Spinal cord (tissue), 10 donors: Measurements from ENCODE around the gene KLF7. TPM values are rescaled to one million over a fixed set of nuclear protein-coding genes. Genes with fewer than 3 reads are reported as not detected.

Source experiments
- DNase-seq, 6 donors: peaks; one replicate each; pipeline versions ENCODE4 v3.0.0 to v3.0.0-alpha.2; 2013 to 2015; ENCODE audit warnings: low spot score in 6 of 6, low read depth in 4 of 6
- H3K27ac ChIP-seq: one replicate; pipeline ENCODE4 v1.5.1; 2013; ENCODE audit warnings: low read depth, low read length, control low read depth
- H3K27me3 ChIP-seq: one replicate; pipeline ENCODE4 v1.6.1; 2013; ENCODE audit warnings: low read length; ENCODE audit not compliant: control insufficient read depth, insufficient read depth
- H3K36me3 ChIP-seq: one replicate; pipeline ENCODE4 v1.6.1; 2013; ENCODE audit warnings: low read length; ENCODE audit not compliant: control insufficient read depth, insufficient read depth
- H3K4me1 ChIP-seq: one replicate; pipeline ENCODE4 v1.6.1; 2013; ENCODE audit warnings: low read length; ENCODE audit not compliant: control insufficient read depth, insufficient read depth
- H3K4me3 ChIP-seq: one replicate; pipeline ENCODE4 v1.5.1; 2013; ENCODE audit warnings: low read depth, low read length, control low read depth
- H3K9me3 ChIP-seq: one replicate; pipeline ENCODE4 v1.6.1; 2013; ENCODE audit warnings: low read length; ENCODE audit not compliant: control insufficient read depth, insufficient read depth
- WGBS: methylation state at CpG from one replicate; pipeline ENCODE4 v1.1.5; 2013; ENCODE audit warnings: missing lambda C conversion rate; ENCODE audit not compliant: insufficient coverage; 5-methylcytosine and 5-hydroxymethylcytosine counted together
- polyA plus RNA-seq, 2 donors: library from polyadenylated mRNA; unstranded; fragments of 120-200 nt; gene quantifications; one replicate each; pipeline ENCODE4 v1.2.1, GENCODE V29; 2013; ENCODE audit not compliant: insufficient read length in 2 of 2
- small RNA-seq: library from RNA; depleted of rRNA; stranded (forward); fragments of <200 nt; gene quantifications from one replicate; pipeline ENCODE3, GENCODE V24; 2014; ENCODE audit warnings: low replicate concordance
- total RNA-seq, 2 donors: library from RNA; depleted of rRNA in 1 of 2; stranded (reverse); fragments of 120-200 nt in 1 of 2; fragments of >200 nt in 1 of 2; gene quantifications; one replicate each; pipeline versions ENCODE4 v1.2.3 to v1.2.4, GENCODE V29; 2013 to 2014
- donor health status: healthy.

The KLF7 gene
- total and polyA plus RNA-seq, 4 donors = 18.2 to 30.0 (median 26.3) TPM

DNA sequence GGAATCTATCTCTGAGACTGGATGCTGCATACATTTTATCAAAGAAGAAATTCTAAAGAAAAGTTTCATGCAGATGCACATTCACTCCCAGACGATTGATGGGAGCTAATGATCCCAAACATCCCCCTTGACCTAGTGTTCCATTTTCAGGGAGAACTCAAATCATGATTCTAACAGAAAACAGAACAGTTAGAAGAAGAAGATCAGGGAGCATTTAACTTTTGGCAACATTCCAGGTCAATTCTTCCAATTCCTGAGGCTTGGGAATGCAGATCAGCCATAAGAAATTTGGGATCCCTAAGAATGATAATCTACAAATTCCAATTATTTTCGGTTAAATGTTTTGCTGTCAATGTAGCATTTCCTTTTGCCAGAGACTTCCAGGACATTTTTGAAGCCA, 129.9 kb downstream of the KLF7 start:
- no peaks in the 10 kb centered on the region for H3K27me3 ChIP-seq
- H3K27ac ChIP-seq = no peak overlapping the region
- DNase-seq = peak in 2 of 6 donors; percentile 10 to 32
- 80% methylated on average over 1 of the region's 2 CpGs for WGBS
- H3K4me1 ChIP-seq = peaks cover 12% of the 10 kb centered on the region
- H3K36me3 ChIP-seq = no peaks in the 10 kb centered on the region
- no peaks in the 10 kb centered on the region for H3K9me3 ChIP-seq
- no peak overlapping the region for H3K4me3 ChIP-seq

GRCh38 chr2:207032490-207032889, 133.3 kb downstream of the KLF7 start:
- no peak for DNase-seq
- Histone ChIP-seq H3K4me3 (no peak overlapping the region), H3K27ac (no peak overlapping the region), H3K4me1 (no peaks in the 10 kb centered on the region), H3K36me3 (no peaks in the 10 kb centered on the region), H3K9me3 (no peaks in the 10 kb centered on the region), H3K27me3 (no peaks in the 10 kb centered on the region)
- WGBS = no CpG with 5 or more reads among the region's 2 CpGs

Small RNA genes within 50 kb of the gene (small RNA-seq; reads per million reads assigned to genes)
- 2.2 reads per million, percentile 90 among the genes with 10 or more reads in this experiment for gene MIR2355
- gene MIR7845 = 0.08 reads per million

Other genes starting within 250 kb of the KLF7 start
- under 1 TPM; 0.33 to 0.40 TPM for gene CPO, start 226.4 kb downstream of the KLF7 start, total RNA-seq
- under 1 TPM; 0.35 to 0.53 TPM for gene CPO, start 226.4 kb downstream of the KLF7 start, polyA plus RNA-seq